NCI-H146 (cell line): ENCODE results near the gene TMEM63C.
"Not testable (repeated sequence)": the region's sequence is repeated elsewhere in the genome, so short reads cannot be mapped to it uniquely, and the experiment has no call there.

Experiments
- DNase-seq: peaks from one replicate; lab custom pipeline; 2025; lab: John Stamatoyannopoulos, UW

TMEM63C gene

DNA sequence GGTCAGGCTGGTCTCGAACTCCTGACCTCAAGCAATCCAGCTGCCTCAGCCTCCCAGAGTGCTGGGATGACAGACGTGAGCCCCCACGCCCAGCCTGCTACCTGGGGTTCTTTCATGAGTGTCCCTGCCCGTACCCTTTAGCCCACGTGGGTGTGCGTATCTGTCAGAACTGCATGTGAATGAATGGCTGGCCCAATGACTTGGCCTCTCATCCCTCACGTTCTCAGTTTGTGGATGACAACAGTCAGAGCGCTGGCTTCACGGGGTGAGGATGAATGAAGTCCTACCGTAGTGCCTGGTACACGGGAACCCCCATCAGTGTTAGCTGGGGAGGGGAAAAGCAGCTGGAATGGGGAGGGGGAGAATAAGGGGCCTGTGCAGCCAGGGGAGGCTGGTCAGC lies 23.9 kb upstream of the TMEM63C start:
- DNase-seq: peak; percentile 40

DNA sequence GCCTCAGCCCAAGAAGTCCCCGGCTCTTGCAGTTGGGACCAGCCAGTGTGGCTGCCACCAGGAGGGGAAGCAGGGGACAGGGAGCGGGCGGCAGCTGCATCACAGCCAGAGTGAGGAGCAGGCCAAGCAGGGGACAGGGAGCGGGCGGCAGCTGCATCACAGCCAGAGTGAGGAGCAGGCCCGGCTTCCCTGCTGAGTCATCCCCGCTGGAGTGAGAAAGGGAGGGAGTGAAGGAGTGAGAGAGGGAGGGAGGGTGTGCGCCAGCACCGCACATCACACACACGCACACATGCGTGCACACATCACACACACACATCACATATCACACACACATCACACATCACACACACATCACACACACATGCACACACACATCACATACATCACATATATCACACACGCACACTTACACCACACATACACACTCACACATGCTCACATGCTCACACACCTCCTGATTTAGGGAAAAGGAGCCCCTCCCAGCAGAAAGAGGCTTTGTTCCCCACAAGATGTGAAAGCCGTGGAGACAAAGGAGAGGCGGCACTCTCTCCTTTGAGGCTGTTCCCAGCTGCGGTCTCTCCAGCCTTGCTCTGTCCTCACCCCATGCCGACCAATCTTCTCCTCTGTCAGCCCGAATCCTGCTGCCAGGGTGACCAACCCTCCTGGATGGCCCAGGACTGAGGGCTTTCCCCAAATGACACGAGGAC lies 23.3 kb upstream of the TMEM63C start:
- DNase-seq: peak; percentile 80

DNA sequence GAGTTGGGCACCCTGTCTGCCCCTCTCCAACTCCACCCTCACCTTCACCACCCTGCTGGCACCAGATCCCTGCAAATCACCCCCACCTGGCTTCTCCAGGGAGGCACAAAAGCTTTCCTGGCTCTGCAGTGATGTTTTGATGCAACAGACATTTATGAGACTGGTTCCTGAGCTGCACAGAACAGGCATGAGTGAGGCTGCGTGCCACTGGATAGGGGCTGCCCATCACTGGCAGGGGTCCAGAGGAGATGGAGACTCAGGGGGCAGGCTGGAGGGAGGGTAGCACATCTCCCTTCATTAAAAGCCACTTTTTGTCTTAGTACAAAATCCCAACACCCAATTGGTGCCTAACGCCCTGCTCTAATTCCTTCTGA lies 22.7 kb upstream of the TMEM63C start:
- no peak for DNase-seq

DNA sequence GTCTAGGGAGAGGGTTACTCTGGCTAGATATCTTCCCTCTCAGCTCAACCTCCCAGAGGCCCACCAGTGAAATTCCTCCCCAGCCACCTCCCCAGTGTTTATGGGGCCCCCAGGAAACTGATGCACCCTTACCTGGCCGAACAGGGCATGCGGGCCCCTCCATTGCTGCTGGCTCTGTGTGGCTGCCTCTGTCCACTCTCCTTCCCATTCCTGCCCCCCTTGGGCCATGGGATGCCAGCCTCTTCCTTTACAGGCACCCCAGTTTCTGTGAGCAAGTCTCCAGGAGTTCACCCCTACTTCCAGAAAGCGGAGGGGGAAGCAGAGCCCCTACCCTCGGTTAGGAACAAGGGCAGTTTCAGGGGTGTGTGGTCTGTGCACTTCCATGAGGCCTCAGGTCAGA lies 20.6 kb upstream of the TMEM63C start:
- DNase-seq: no peak

DNA sequence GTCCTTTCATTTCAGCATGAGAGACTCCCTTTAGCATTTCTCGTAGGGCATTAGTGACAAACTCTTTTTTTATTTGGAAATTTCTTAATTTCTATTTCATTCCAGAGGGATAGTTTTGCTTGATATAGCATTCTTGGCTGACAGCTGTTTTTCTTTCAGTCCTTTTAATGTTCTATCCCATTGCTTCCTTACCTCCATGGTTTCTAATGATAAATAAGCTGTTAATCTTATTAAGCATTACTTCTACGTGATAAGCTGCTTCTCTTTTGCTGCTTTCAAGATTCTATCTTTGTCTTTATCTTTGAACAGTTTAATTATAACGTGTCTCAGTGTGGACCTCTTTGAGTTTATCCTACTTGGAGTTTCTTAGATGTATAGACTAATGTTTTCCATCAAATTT lies 11.6 kb upstream of the TMEM63C start:
- DNase-seq: no peak

DNA sequence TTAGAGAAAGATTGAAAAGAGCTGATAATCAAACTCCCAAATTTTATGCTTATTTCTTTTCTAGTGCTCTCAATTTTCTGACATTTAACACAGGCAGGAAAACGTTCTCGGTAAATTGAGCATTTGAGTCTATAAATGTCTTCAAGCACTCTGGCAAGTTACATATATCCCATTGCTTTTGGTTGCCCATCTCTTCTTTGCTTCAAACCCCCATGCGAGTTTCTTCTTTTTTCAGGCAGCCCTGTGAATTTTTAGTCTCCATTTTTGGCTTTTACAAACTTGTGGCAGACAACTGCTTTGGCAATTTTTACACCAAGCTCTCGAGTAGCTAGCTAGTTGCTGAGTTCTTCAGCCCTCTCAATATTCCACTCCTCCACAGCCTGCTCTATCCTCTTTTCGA lies 8.7 kb upstream of the TMEM63C start:
- no peak for DNase-seq

DNA sequence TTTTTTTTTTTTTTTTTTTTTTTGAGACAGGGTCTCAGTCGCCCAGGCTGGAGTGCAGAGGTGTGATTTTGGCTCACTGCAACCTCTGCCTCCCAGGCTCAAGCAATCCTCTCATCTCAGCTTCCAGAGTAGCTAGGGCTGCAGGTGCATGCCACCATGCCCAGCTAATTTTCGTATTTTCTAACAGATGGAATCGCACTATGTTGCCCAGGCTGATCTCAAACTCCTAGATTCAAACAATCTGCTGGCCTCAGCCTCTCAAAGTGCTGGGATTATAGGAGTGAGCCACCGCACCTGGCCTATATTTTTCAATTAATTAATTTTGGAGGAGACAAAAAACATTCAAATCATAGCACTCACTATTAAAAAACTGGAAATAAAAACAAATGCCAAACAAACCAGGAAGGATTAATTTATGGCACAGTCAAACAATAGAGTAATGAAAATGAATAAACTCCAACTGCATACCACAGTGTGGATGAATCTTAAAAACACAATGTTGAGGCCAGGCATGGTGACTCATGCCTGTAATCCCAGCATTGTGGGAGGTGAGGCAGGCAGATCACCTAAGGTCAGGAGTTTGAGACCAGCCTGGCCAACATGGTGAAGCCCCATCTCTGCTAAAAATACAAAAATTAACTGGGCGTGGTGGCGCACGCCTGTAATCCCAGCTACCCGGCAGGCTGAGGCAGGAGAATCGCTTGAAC lies 7.5 kb upstream of the TMEM63C start:
- not testable (repeated sequence) for DNase-seq

DNA sequence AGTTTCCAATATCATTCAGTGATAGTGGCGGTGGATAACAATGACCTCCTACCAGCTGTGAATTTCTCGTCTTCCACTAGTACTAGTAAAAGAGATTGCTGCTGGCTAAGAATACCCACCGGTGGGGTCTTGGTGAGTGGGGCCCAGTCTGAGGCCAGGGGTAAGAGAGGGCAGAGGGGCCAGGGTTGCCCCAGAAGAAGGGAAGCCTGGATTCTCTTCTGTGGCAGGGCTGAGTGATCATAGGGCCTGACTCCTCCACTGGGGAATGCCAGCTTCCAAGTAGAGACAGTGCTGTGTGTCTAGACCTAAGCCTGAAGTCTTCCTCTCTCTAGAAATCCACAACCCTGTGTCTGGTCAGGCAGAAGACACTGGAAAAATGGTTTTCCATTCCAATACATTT lies 5.8 kb upstream of the TMEM63C start:
- no peak for DNase-seq

DNA sequence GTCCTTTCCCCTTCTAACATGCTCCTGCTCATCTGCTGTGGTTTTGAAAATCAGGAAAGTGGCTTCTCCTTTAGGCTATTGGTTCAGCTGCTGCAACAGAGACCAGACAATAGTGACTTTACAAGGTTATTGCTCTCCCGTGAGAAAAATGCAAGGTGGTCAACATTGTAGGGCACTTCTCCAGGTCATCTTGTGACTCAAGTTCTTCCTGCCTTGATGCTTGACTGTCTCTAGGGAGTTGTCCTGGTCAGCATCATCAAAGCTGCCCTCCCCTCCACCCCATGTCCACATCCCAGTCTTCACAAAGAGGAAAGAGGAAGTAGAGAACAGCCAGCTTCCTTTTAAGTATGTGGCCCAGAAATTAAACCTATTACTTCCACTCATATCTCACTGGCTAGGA lies 3.9 kb upstream of the TMEM63C start:
- peak; percentile 29 for DNase-seq

DNA sequence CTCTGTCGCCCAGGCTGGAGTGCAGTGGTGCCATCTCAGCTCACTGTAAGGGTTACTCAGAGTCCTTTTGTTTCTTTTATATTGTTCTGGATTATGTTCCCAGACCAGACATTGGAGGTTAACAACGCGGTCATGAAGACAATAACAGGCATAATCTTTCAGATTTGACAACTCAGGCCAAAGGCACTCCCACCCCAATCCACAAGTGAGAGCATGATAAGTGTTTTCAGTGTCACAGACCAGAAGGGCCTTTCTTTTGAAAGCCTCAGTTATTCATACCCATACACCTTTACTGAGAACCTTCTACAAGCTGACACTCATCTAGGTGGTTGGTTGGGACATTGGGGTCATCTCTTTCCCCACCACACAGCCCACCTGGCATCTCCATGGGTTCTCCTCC lies 2.9 kb upstream of the TMEM63C start:
- DNase-seq: no peak

DNA sequence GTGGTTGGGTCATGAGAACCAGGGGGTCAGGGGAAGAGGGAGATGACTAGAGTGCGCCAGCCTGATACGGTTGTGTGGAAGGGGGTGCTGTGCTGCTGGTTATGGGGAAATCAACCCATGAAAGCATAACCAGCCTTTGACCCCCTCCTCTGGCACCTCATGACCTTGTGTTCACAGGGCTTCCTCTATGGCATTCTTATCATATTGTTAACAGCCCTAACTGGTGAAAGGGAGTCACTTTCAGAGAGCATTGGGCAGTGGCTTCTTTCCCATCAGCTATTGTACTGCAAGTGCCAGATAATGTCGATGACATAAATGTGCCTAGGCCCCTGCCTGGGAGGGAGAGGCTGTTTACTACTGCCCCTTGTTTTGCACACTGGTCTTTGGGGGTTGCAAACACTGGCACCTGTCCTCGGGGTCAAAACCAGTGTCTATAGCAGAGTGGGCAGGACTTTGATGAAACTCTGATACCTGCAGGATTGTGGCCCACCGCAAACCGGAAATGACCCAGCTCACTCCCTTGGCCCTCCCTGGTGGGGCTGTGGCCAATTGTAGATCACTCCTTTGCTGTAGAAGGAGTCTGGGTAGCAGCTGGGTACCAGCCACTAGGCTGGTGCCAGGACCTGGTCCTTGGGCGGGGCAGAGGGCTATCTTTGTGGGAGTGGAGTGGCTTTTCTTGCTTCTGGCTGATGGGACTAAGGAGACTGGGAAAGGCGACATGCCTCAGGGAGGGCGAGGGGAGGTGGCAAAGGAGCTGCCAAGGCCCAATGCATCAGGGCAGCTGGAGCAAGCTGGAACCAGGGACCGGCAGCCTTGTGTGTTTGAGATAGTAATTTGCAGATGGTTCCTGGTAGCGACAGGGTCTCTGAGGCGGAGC lies 634 bp upstream of the TMEM63C start:
- no peak for DNase-seq

DNA sequence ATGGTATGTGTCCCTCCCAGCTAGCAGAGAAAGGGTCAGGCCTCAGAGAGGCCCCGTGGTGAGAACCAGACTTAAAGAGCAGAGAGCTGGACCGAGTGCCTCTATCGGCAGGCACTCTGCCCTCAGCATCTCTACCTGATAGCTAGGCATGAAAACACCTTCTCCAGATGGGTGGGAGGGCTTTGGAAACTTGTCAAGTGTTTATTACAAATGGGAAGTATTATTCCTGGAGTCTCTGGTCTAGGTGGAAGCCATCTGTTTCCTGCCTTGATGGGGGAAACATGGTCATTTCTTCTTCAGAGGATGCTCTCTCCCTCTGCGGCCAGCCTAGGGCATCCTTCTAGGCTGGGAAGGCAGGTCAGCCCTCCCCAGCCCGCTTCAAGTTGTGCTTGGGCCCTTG lies 2.3 kb downstream of the TMEM63C start:
- DNase-seq: no peak

DNA sequence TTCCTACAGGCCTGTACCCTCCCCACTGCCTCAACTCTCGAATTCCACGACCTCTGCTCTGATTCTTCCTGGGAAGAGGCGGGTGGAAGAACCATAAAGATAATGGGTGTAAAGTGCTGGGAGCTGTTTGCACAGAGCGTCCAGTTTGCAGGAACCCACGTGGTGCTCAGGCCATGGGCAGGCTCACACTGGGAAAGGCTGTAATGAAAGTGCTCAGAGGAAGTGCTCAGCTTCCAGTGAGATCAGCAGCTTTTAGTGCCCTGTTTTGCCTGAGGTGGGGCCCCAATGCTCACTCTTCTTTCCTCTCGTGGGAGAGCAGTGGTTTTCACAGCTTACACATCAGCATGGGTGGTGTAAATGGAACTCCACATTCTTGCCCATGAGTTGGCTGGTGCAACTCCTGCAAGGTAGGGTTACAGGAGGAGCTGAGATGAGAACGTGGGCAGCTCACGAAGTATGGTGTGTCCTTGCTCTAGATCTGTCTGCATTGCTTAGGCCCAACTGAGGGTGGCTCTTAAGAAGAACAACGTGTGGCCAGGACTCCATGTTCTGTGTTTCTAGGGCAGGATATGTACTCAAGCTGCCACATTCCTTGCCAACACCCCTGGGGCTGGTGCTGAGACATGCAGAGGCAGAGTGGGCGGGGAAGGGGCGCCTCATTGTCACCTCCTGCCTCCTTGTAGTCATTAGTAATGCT lies 2.9 kb downstream of the TMEM63C start:
- peak; percentile 46 for DNase-seq

DNA sequence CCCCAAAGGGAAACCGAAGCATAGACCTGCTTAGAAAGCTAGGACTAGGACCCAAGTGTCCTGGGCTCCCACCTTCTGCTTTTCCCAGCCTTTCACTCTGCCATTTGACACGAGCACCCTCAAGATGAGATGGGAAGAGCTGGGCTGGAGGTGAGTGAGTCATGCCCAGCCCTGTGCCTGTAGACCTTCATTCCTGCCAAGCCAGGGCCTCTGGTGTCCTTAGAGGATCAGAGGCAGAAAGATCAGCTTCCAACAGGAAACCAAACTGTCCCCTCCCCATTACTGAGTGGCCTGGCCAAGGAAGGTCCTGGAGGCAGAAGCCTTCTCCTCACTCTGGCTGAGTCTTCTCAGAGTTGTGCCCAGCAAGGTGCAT lies 3.5 kb downstream of the TMEM63C start:
- DNase-seq: no peak

DNA sequence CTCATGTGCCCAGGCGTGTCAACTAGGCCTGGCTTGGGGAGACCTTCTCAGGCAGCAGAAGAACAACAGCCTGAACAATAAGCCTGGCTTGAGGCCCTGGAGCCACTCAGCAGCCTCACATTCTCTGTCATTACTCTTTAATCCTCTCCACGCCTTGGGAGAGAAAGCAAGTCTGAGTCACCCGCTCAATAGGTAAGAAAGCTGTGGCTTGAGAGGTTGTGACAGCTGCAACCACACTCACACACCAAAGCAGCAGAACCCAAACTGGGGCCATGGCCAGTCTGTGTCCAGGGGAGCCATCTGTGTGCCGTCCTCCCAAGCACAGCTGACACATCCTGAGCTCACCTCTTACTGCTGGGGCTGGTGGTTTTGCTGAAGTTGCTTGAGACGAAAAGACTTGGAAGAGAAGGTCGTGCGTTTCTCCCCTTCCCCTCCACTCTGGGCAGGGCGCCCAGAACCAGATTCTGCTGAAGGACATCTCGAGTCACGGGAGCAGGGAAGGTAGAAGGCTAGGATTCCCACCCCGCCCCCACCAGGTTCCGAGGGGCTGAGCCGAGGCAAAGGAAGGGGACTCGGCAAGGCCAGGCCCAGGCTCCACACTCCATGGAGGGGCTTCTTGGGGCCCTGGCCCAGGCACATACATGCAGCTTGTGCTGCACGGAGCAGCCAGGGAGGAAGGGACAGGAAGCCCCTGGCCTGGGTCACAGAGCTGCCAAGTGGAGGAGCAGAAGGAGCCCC lies 5.5 kb downstream of the TMEM63C start:
- no peak for DNase-seq

DNA sequence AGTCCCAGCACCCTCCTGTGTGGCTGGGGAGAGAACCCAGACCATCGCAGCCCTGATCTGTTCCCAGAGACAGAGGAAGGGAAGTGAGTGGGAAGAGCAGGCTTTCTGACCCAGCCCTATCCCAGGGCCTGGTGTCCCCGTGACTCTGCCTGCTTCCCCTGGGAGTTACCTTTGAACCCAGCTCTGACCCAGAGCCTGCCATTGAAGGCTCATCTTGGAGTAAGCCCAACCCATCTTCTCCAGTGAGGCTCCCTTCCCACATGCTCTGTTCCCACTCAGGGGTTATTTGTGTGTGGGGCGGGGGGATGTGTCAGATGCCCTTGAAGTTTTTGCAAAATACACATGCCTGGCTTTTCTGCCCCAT lies 6.0 kb downstream of the TMEM63C start:
- DNase-seq: no peak

DNA sequence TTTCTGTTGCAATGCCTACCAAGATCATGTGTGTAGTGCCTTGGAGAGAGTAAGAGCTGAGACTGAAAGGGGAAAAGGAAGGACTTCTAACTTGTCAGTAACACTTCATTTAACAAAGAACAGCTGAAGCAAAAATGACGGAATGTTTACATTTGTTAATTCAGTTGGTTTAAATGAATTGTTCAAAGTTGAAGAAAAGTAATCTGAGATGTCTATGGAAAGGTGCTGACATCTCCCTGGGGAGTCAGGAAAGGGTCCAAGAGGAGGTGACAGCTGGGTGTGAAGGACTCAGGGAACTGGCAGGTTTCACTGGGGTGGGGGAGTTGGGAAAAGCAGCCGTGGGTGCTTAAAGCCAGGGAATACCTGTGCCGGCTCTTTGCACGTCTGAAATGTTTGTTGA lies 7.9 kb downstream of the TMEM63C start:
- no peak for DNase-seq

DNA sequence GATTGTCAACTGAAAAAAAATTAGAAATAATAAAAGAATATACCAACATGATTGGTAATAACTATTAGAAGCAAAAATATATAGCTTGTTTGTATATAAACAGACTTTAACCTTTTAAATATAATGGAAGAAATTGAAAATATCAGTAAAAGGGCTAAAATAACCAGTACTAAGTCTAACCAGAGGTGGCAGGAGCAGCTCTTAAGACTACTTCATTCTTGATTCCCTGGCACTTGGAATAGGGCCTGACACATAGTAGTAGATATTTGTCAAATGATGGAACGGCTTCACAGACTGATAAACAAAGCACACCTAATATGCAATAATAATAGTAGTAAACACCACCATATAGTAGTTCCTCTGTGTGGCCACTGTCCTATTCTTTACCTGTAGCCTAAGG lies 9.4 kb downstream of the TMEM63C start:
- DNase-seq: no peak

DNA sequence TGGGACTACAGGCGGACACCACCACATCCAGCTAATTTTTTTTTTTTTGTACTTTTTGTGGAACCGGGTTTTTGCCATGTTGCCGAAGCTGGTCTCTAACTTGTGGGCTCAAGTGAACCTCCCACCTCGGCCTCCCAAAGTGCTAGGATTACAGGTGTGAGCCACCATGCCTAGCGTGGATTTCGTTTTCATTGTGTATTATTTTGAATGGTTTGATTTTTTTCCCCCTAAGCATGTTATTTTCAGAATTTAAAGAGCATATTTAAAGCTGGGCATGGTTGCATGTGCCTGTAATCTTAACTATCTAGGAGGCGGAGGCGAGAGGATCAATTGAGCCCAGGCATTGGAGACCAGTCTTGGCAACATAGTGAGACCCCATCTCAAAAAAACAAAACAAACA lies 13.1 kb downstream of the TMEM63C start:
- DNase-seq: no peak

DNA sequence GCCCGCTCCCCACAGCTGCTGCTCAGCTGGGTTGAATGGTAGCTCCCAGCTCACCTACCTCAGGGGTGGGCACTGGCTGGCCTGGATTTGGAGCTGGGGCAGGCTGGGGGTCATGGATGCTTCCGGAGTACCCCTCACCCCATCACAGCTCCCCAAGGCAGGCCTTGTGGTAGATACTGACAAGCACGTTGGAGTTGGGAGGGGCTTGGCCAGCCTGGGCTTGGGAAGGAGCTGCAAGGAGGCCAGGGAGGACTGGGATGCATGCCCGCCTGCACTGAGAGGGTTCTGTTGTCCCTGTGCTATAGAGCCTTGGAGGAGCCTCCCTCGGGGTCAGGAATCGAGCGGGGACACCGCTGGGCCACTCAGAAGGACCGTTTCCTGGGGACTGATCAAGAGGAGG lies 14.2 kb downstream of the TMEM63C start:
- DNase-seq: no peak

DNA sequence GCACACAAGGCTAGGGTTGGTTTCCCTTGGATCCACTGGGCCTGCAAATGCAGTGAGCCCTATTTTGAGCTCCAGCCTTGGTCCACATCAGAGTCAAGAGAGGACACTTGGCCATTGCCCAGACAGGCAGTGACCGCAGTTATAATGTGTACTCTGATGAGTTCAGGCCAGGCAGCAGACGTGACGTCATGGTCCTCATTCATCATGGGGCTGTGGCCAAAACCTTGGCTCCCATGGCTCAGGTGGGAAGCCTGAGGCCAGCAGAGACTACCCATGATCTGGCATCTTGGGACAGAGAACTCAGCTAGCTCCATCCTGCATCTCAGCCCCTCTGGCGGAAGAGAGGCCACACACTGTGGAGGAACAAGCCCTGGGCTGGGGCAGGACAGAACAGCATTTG lies 16.4 kb downstream of the TMEM63C start:
- DNase-seq: no peak

DNA sequence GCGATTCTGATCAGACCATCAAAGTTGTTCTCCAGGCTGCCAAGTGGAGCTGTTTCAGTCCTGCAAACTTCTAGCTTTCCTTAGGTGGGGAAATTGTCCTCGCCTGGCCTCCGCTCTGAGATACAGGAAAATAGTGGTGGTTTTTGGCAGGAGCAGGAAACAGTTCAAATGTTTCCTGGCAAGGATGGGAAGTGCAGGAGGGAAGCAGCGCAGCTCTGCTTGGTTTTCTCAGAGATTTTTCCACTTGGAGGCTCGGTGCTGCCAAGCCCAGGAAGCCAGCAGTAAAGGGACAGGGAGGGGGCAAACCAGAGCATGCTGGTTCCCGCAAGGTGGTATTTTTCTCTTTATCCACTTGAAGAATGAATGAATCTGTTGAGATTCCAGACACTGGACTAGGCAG lies 17.0 kb downstream of the TMEM63C start:
- no peak for DNase-seq
